ENCODE results near the gene ERFE.

Gene ERFE

DNA sequence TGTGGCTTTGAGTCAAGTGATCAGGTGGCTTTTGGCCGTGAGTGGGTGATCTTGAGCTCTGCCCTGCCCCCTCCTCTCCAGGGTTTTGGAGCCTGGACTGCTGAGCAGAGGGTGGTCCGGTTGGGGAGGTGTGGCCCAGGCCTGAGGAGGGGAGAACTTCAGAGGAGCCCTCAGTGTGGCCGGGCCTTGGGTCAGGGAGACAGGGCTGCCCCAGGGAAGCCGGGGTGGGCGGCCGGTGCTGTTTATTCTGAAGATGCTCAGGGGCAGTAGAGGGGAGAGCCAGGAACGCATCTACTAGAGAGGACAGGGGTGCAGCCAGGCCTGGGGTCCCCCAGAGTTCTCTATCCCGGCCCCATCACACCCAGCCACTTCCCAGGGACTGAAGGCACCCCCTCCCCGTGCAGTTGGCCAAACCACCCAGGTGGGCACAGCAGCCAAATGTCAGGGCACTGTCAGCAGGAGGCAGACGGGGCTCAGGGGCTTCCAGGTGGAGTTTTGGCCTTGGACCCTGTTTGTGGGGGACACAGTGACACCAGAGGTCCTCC, 963 bp downstream of the ERFE start:
- H3K27me3 ChIP-seq (ENCODE audit: insufficient read depth, low read length), result peaks cover 29% of the 10 kb centered on the region
- no peak overlapping the region for H3K4me3 ChIP-seq (ENCODE audit: low read length)

GRCh38 chr2:238160206-238161129, 1.7 kb downstream of the ERFE start:
- peaks cover 29% of the 10 kb centered on the region for H3K27me3 ChIP-seq (ENCODE audit: insufficient read depth, low read length)
- H3K4me3 ChIP-seq (ENCODE audit: low read length), result no peak overlapping the region
- H3K9me3 ChIP-seq (ENCODE audit: low read length), result no peaks in the 10 kb centered on the region
- peaks cover 2% of the 10 kb centered on the region for H3K4me1 ChIP-seq (ENCODE audit: insufficient read depth, low read length)
- H3K36me3 ChIP-seq (ENCODE audit: insufficient read depth, low read length), result no peaks in the 10 kb centered on the region
- no peak overlapping the region for H2AFZ ChIP-seq (ENCODE audit: low read depth, low read length)

More for the DNA sequence above, 963 bp downstream of the ERFE start:
- Histone ChIP-seq H3K9me3 (ENCODE audit: low read length) (no peaks in the 10 kb centered on the region), H3K36me3 (ENCODE audit: insufficient read depth, low read length) (no peaks in the 10 kb centered on the region), H3K4me1 (ENCODE audit: insufficient read depth, low read length) (peaks cover 2% of the 10 kb centered on the region), H2AFZ (ENCODE audit: low read depth, low read length) (no peak overlapping the region)

DNA sequence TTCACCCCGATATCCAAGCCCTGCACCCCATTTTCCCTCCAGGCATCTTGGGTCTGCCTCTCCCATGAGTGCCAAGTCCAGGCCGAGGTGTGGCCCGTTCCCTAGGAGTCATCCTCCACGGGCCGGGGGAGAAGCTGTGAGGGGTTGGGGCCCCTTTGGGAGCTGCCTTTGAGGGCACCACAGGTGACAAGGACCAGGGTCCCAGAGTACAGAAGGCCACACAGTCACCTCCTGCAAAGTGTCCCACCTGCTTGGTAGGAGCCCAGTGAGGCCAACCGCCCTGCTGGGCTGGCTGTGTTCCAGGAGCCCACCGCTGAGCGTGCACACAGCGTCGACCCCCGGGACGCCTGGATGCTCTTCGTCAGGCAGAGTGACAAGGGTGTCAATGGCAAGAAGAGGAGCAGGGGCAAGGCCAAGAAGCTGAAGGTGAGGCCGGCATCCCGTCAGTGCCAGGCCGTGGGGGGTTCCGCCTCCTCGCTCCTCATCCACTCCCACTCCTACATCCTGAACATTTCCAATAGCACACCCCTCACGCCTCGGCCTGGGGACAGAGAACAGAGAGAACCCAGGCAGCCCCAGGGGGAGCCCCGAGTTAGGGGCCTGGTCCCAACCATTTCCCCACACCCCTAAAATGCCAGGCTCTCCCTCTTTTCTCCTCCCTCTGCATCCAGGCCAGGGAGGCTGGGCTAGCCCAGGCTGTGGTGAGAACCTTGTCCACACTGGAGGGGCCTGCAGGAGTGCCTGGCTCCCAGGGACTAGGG, 2.7 kb downstream of the ERFE start:
- Histone ChIP-seq H3K36me3 (ENCODE audit: insufficient read depth, low read length) (no peaks in the 10 kb centered on the region), H3K27me3 (ENCODE audit: insufficient read depth, low read length) (peaks cover 29% of the 10 kb centered on the region), H3K9me3 (ENCODE audit: low read length) (no peaks in the 10 kb centered on the region)

DNA sequence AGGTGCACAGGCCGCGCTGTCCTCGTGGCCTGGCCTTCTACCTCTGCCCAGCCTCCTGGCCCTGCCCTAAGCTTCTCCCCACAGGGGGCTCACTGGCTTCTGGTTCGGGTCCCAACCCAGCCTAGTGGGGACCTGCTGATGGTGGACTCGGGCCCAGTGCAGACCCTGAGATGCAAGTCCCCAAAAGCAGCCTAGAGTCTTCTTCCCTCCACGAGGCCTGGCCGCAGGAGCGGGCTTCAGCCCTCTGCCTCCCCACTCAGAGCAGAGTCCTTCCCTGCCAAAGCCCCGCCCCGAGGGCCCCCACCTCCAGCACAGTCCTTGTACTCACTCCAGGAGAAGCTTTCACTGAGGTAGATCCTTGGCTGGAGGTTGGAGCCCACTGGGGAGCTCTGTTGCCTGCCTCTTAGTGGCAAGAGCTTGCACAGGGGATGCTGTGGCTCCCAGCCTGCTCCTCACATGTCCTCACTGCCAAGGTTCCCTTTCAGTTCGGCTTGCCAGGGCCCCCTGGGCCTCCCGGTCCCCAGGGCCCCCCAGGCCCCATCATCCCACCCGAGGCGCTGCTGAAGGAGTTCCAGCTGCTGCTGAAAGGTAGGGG, 3.6 kb downstream of the ERFE start:
- Histone ChIP-seq H3K4me1 (ENCODE audit: insufficient read depth, low read length) (peaks cover 2% of the 10 kb centered on the region), H3K27me3 (ENCODE audit: insufficient read depth, low read length) (peaks cover 29% of the 10 kb centered on the region), H2AFZ (ENCODE audit: low read depth, low read length) (no peak overlapping the region), H3K9me3 (ENCODE audit: low read length) (no peaks in the 10 kb centered on the region), H3K4me3 (ENCODE audit: low read length) (no peak overlapping the region), H3K36me3 (ENCODE audit: insufficient read depth, low read length) (peaks cover 2% of the 10 kb centered on the region)

More for the DNA sequence above, 2.7 kb downstream of the ERFE start:
- no peak overlapping the region for H2AFZ ChIP-seq (ENCODE audit: low read depth, low read length)
- H3K4me1 ChIP-seq (ENCODE audit: insufficient read depth, low read length), result peaks cover 2% of the 10 kb centered on the region
- H3K4me3 ChIP-seq (ENCODE audit: low read length), result no peak overlapping the region

- Histone ChIP-seq H3K36me3 (ENCODE audit: insufficient read depth, low read length) (peaks cover 2% of the 10 kb centered on the region), H3K4me1 (ENCODE audit: insufficient read depth, low read length) (peaks cover 2% of the 10 kb centered on the region), H2AFZ (ENCODE audit: low read depth, low read length) (no peak overlapping the region), H3K9me3 (ENCODE audit: low read length) (no peaks in the 10 kb centered on the region), H3K4me3 (ENCODE audit: low read length) (no peak overlapping the region), H3K27me3 (ENCODE audit: insufficient read depth, low read length) (peaks cover 28% of the 10 kb centered on the region)
These were observed 4.2 kb downstream of the ERFE start for GRCh38 chr2:238162846-238163441.

GRCh38 chr2:238163481-238164198, 4.9 kb downstream of the ERFE start:
- Histone ChIP-seq H3K27me3 (ENCODE audit: insufficient read depth, low read length) (peaks cover 22% of the 10 kb centered on the region), H3K9me3 (ENCODE audit: low read length) (no peaks in the 10 kb centered on the region), H2AFZ (ENCODE audit: low read depth, low read length) (no peak overlapping the region), H3K36me3 (ENCODE audit: insufficient read depth, low read length) (peaks cover 2% of the 10 kb centered on the region), H3K4me3 (ENCODE audit: low read length) (no peak overlapping the region), H3K4me1 (ENCODE audit: insufficient read depth, low read length) (peaks cover 2% of the 10 kb centered on the region)

- Histone ChIP-seq H3K4me1 (ENCODE audit: insufficient read depth, low read length) (no peaks in the 10 kb centered on the region), H2AFZ (ENCODE audit: low read depth, low read length) (no peak overlapping the region), H3K9me3 (ENCODE audit: low read length) (no peaks in the 10 kb centered on the region), H3K4me3 (ENCODE audit: low read length) (no peak overlapping the region), H3K36me3 (ENCODE audit: insufficient read depth, low read length) (peaks cover 12% of the 10 kb centered on the region), H3K27me3 (ENCODE audit: insufficient read depth, low read length) (peaks cover 13% of the 10 kb centered on the region)
These were observed 6.1 kb downstream of the ERFE start for GRCh38 chr2:238164906-238165287.

DNA sequence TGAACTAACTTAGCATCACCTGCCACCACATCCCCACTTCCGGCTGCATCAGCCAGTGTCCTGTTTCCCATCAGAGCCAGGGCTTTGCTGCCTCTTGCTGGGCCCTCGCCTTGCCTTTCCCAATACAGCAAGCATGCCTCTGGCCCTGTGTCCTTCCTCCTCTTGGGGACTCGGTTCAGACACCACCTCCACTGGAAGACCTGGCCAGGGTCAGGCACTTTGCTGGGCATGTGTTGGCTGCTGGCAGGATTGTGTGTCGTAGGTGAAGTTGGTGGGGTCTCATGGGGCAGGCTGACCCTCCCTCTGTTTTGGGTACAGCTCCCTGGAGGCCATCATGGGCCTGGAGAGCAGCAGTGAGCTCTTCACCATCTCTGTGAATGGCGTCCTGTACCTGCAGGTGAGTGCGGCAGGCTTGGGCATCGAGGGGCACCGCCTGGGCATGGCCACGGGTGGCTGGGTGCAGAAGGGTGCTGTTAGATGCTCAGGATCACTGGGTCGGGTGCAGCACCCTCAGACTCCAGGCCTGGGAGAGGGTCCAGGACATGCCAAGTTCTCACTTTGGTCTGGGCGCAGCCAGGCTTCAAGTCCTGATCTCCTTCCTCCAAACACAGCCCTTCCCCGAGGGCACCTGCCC, 6.6 kb downstream of the ERFE start:
- Histone ChIP-seq H3K36me3 (ENCODE audit: insufficient read depth, low read length) (peaks cover 17% of the 10 kb centered on the region), H3K4me1 (ENCODE audit: insufficient read depth, low read length) (no peaks in the 10 kb centered on the region), H3K4me3 (ENCODE audit: low read length) (no peak overlapping the region), H2AFZ (ENCODE audit: low read depth, low read length) (no peak overlapping the region), H3K9me3 (ENCODE audit: low read length) (no peaks in the 10 kb centered on the region), H3K27me3 (ENCODE audit: insufficient read depth, low read length) (peaks cover 9% of the 10 kb centered on the region)

- no peak overlapping the region for H3K4me3 ChIP-seq (ENCODE audit: low read length)
- no peaks in the 10 kb centered on the region for H3K27me3 ChIP-seq (ENCODE audit: insufficient read depth, low read length)
- H3K4me1 ChIP-seq (ENCODE audit: insufficient read depth, low read length), result no peaks in the 10 kb centered on the region
- no peak overlapping the region for H2AFZ ChIP-seq (ENCODE audit: low read depth, low read length)
- H3K36me3 ChIP-seq (ENCODE audit: insufficient read depth, low read length), result peaks cover 25% of the 10 kb centered on the region
- H3K9me3 ChIP-seq (ENCODE audit: low read length), result no peaks in the 10 kb centered on the region
These were observed 7.9 kb downstream of the ERFE start for GRCh38 chr2:238166391-238167343.

DNA sequence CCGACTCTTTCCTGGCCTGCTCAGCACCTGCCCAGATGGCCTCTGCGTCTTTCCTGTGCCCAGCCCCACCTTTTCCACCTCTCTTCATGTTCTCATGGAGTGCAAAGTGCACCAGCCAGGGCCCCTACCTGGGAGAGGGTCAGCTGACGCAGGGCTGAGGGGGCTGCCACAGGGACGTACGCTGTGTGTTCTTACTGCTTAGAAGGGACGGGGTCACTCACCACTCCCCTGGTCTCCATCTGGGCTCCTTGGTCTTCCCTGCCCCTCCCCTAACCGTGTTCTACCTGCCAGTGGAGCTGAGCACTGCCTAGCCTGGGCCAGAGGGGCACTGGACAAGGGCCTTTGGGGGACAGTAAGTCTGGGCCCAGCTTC, 8.6 kb downstream of the ERFE start:
- peaks cover 31% of the 10 kb centered on the region for H3K36me3 ChIP-seq (ENCODE audit: insufficient read depth, low read length)
- no peak overlapping the region for H3K4me3 ChIP-seq (ENCODE audit: low read length)
- no peaks in the 10 kb centered on the region for H3K4me1 ChIP-seq (ENCODE audit: insufficient read depth, low read length)
- H2AFZ ChIP-seq (ENCODE audit: low read depth, low read length), result no peak overlapping the region
- H3K9me3 ChIP-seq (ENCODE audit: low read length), result no peaks in the 10 kb centered on the region
- no peaks in the 10 kb centered on the region for H3K27me3 ChIP-seq (ENCODE audit: insufficient read depth, low read length)

- Histone ChIP-seq H3K4me3 (ENCODE audit: low read length) (no peak overlapping the region), H3K9me3 (ENCODE audit: low read length) (no peaks in the 10 kb centered on the region), H3K36me3 (ENCODE audit: insufficient read depth, low read length) (peaks cover 36% of the 10 kb centered on the region), H2AFZ (ENCODE audit: low read depth, low read length) (no peak overlapping the region), H3K4me1 (ENCODE audit: insufficient read depth, low read length) (no peaks in the 10 kb centered on the region), H3K27me3 (ENCODE audit: insufficient read depth, low read length) (no peaks in the 10 kb centered on the region)
These were observed 9.0 kb downstream of the ERFE start for GRCh38 chr2:238167761-238168160.
